ENCODE results near the gene IFNL4. TPM values are rescaled to one million over a fixed set of nuclear protein-coding genes. Genes with fewer than 3 reads are reported as not detected.

IFNL4 gene
- total and polyA plus RNA-seq, 8 donors, result 0.09 TPM; not detected in 7

DNA sequence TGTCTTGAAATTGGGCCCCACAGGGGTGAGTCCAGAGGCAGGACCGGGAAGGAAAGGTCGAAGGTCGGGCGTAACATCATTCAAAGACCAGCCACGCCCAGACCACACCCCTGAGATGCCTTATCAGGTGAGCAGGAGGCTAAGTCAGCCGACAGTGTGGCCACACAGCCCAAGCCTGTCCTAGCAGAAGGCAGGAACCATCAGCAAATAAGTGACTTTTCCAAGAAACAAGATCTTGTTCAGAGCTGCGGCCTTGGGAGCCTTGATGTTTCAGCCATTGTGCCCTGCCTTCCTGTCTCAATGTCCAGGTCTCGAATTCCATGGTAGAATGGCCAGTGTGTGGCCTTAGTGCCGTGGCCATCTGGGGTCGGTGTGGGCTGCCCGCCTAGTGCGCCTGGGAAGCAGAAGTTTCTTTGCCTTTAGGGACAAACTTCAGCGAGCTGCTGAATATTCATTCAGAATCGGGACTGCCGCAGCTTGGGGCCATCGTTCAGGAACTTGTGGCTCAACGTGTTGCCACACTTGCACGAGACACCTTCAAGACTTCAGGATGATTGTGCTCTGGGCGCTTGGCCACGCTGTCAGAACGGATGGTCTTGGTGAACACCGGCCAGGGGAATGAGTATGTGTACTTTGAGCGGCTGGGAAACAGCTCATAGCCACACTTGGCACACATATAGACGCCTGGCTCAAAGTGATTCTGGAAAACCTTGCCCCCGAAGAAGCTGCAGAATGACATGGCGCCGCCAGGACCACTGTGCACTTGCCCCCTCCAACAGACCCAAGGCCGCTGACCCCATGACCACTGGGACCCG lies 6.1 kb upstream of the IFNL4 start:
- no peaks in the 10 kb centered on the region for H3K9me3 ChIP-seq
- H3K36me3 ChIP-seq, result no peaks in the 10 kb centered on the region
- no peak overlapping the region for H3K27ac ChIP-seq
- no peak overlapping the region for H3K4me3 ChIP-seq
- DNase-seq (no peak), ATAC-seq (no peak), FAIRE-seq (no peak)
- intact Hi-C loops (cut with DNase I), result no loop called here
- TF ChIP-seq, protein P1, sequence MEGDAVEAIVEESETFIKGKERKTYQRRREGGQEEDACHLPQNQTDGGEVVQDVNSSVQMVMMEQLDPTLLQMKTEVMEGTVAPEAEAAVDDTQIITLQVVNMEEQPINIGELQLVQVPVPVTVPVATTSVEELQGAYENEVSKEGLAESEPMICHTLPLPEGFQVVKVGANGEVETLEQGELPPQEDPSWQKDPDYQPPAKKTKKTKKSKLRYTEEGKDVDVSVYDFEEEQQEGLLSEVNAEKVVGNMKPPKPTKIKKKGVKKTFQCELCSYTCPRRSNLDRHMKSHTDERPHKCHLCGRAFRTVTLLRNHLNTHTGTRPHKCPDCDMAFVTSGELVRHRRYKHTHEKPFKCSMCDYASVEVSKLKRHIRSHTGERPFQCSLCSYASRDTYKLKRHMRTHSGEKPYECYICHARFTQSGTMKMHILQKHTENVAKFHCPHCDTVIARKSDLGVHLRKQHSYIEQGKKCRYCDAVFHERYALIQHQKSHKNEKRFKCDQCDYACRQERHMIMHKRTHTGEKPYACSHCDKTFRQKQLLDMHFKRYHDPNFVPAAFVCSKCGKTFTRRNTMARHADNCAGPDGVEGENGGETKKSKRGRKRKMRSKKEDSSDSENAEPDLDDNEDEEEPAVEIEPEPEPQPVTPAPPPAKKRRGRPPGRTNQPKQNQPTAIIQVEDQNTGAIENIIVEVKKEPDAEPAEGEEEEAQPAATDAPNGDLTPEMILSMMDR (IDR thresholded peaks at IDR 0.05), result no peak
- no peaks in the 10 kb centered on the region for H3K27me3 ChIP-seq
- no peaks in the 10 kb centered on the region for H3K4me1 ChIP-seq
- 85 to 86% methylated on average over 29 of the region's 29 CpGs for WGBS, 2 donors

DNA sequence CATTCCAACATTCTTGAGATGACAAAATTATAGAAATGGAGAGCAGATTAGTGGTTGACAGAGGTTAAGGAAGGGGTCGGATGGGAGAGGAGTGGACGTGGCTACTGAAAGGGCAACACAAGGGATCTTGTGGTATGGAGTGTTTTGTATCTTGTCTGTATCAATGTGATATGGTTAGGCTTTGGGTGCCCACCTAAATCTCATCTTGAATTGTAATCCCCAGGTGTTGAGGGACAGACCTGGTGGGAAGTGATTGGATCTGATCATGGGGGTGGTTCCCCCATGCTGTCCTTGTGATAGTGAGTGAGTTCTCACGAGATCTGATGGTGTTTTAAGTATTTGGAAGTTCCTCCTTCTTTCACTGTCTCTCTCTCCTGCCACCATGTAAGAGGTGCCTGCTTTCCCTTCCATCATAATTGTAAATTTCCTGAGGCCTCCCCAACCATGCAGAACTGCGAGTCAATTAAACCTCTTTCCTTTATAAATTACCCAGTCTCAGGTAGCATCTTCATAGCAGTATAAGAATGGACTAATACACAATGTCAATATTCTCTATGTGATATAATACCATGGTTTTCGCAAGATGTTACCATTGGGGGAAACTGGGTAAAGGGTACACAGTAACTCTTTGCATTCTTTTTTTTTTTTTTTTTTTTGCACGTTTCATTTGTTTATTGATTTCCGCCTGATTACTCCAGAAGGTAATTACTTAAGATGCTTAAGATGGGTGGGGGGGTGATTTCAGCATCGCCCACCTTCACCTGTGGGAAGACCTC lies 4.9 kb upstream of the IFNL4 start:
- Histone ChIP-seq H3K9me3 (no peaks in the 10 kb centered on the region), H3K4me3 (no peak overlapping the region), H3K36me3 (no peaks in the 10 kb centered on the region), H3K27me3 (no peaks in the 10 kb centered on the region), H3K27ac (no peak overlapping the region), H3K4me1 (no peaks in the 10 kb centered on the region)
- FAIRE-seq, result no peak
- TF ChIP-seq, protein P1 (IDR thresholded peaks at IDR 0.05), result no peak
- no peak for DNase-seq
- intact Hi-C loops (cut with DNase I), result no loop called here
- WGBS, 2 donors, result 84 to 89% methylated on average over 8 of the region's 8 CpGs
- no peak for ATAC-seq

DNA sequence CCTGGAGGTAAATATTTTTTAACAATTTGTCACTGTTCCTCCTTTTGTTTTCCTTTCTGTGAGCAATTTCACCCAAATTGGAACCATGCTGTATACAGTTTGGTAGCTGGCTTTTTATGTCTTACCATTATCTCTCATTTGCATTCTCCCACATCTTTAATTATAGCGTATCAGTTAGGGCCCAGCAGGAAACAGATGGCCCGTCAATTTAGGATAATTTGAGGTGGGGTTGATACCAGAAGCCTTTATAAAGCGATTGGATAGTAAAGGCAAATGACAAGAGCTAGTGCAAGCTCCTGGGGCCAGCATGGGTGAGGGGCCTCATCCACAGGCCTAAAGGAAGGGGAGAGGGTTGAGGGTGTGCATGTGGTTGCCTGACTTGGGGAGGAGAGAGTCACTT lies 3.8 kb upstream of the IFNL4 start:
- intact Hi-C loops (cut with DNase I), result no loop called here
- H3K36me3 ChIP-seq, result no peaks in the 10 kb centered on the region
- TF ChIP-seq, protein P1 (IDR thresholded peaks at IDR 0.05), result no peak
- no peak overlapping the region for H3K4me3 ChIP-seq
- H3K27ac ChIP-seq, result no peak overlapping the region
- DNase-seq (no peak), FAIRE-seq (no peak), ATAC-seq (no peak)
- no peaks in the 10 kb centered on the region for H3K9me3 ChIP-seq
- WGBS, 2 donors, result 82 to 88% methylated on average over 3 of the region's 3 CpGs
- H3K4me1 ChIP-seq, result no peaks in the 10 kb centered on the region
- H3K27me3 ChIP-seq, result peaks cover 0 to 2% (median 0%) of the 10 kb centered on the region in 4 donors

DNA sequence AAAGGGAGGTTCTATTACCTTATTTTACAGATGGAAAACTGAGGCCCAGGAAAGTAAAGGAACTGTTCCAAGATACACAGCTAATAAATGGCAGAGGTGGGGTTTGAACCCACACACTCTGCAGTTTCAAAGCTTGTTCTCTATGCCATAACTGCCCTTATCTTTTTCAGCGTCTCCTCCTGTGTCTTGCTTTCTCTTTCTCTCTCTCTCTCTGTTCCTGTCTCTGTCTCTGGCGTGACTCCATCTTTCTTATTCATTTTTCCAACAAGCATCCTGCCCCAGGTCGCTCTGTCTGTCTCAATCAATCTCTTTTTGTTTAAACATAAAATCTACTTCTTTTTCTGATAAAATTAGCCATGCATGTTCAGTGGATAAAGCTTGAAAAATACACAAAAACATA lies 3.2 kb upstream of the IFNL4 start:
- ATAC-seq (no peak), DNase-seq (no peak), FAIRE-seq (no peak)
- peaks cover 0 to 2% (median 0%) of the 10 kb centered on the region in 4 donors for H3K27me3 ChIP-seq
- TF ChIP-seq, protein P1 (IDR thresholded peaks at IDR 0.05), result no peak
- H3K36me3 ChIP-seq, result no peaks in the 10 kb centered on the region
- H3K27ac ChIP-seq, result no peak overlapping the region
- WGBS, 2 donors, result 60 to 61% methylated on average over 3 of the region's 3 CpGs
- no peaks in the 10 kb centered on the region for H3K9me3 ChIP-seq
- intact Hi-C loops (cut with DNase I), result no loop called here
- H3K4me3 ChIP-seq, result no peak overlapping the region
- no peaks in the 10 kb centered on the region for H3K4me1 ChIP-seq
